ENCODE results near the gene NBPF9. TPM values are rescaled to one million over a fixed set of nuclear protein-coding genes. Genes with fewer than 3 reads are reported as not detected.
"Not testable (repeated sequence)": the region's sequence is repeated elsewhere in the genome, so short reads cannot be mapped to it uniquely, and the experiment has no call there.

Gene NBPF9, protein sequence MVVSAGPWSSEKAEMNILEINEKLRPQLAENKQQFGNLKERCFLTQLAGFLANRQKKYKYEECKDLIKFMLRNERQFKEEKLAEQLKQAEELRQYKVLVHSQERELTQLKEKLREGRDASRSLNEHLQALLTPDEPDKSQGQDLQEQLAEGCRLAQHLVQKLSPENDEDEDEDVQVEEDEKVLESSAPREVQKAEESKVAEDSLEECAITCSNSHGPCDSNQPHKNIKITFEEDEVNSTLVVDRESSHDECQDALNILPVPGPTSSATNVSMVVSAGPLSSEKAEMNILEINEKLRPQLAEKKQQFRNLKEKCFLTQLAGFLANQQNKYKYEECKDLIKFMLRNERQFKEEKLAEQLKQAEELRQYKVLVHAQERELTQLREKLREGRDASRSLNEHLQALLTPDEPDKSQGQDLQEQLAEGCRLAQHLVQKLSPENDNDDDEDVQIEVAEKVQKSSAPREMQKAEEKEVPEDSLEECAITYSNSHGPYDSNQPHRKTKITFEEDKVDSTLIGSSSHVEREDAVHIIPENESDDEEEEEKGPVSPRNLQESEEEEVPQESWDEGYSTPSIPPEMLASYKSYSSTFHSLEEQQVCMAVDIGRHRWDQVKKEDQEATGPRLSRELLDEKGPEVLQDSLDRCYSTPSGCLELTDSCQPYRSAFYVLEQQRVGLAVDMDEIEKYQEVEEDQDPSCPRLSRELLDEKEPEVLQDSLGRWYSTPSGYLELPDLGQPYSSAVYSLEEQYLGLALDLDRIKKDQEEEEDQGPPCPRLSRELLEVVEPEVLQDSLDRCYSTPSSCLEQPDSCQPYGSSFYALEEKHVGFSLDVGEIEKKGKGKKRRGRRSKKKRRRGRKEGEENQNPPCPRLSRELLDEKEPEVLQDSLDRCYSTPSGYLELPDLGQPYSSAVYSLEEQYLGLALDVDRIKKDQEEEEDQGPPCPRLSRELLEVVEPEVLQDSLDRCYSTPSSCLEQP (N-terminal part only)
- total RNA-seq = 12.5 TPM

DNA sequence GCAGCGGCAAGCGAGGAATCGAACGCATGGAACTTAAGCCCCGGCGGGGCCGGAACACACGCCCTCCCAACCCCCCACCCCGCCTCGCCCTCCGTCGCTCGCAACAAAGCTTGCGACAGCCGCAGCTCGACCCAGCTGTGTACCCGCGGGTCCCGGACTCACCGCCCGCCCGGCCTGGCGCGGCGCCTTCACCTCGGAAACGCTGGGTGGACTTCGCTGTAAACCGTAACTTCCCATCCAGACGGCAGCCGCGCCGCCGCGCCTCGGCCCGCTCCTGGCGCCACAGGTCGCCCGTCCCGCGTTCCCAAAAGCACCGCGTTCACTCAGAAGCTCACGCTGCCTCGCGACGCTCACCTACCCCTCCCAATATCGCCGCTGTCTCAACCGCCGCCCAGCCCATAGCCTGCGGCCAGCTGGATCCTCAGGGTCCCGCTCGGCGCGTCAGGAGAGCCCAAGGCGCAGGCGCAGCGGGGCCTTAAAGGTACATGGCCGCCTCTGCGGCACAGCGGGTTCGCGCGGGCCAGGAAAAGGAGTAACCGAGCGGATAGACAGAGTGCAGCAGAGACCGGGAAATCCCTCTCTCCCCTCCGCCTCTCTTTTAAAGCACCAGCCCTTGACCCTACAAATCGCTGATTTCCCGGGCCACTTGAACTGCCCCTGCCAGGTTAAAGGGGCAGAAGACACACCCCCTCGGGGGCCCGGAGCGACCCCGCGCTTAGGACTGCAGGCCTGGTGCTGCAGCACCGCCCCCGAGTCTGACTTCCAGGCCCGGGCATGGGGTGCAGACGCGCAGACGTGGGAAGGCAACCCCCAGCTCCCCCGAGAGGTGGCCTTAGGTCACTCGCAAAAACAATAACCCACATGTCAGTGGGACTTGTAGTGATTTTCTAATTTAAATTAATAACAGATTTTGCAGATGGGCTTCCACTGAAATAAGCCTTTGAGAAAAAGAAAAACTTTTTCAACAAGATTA, at the start of gene NBPF9:
Gene NBPF9, minus strand, starts transcription at position 443 of the 973 bp plus-strand sequence. CDS start 21,412 bp downstream, outside the sequence.
- not testable (repeated sequence) for H3K27me3 ChIP-seq (ENCODE audit: control insufficient read depth in 3 of 3, insufficient read depth in 3 of 3, low read length in 3 of 3); H3K9me3 ChIP-seq (ENCODE audit: control insufficient read depth in 3 of 3, low read length in 3 of 3); H3K4me1 ChIP-seq (ENCODE audit: control insufficient read depth in 3 of 3, insufficient read depth in 3 of 3, low read length in 3 of 3); H3K27ac ChIP-seq (ENCODE audit: low read depth, low read length); H3K36me3 ChIP-seq (ENCODE audit: control insufficient read depth in 3 of 3, insufficient read depth in 3 of 3, low read length in 3 of 3)
- Histone ChIP-seq H3K4me3 (ENCODE audit: low read length in 3 of 3) (peak within 1 kb of the TSS in 2 of 3 donors; percentile 29 to 46), H3K9ac (ENCODE audit: low read depth in 1 of 3, low read length in 3 of 3) (peak within 1 kb of the TSS in 1 of 3 donors; percentile 33)

DNA sequence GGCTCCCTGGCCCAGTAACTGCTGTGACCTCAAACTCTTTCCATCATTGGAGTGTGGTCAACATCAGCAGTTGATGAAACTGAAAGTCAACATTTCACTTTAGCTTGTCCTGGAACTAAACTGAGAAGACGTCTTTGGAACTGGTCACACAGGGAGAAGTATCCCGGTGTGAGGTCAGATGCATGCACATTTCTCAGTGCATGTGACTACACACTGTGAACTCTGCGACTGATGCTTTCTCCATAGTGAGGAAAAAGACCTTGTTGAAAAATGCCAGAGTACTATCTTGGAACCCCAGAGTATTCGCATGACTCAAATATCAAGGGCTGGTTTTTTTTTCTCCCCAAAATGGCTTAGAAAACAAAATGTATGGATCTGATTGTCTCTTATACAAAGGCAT, 46.6 kb upstream of the NBPF9 start:
- not testable (repeated sequence) for H3K27ac ChIP-seq (ENCODE audit: low read depth, low read length); H3K4me1 ChIP-seq (ENCODE audit: control insufficient read depth in 3 of 3, insufficient read depth in 3 of 3, low read length in 3 of 3)

DNA sequence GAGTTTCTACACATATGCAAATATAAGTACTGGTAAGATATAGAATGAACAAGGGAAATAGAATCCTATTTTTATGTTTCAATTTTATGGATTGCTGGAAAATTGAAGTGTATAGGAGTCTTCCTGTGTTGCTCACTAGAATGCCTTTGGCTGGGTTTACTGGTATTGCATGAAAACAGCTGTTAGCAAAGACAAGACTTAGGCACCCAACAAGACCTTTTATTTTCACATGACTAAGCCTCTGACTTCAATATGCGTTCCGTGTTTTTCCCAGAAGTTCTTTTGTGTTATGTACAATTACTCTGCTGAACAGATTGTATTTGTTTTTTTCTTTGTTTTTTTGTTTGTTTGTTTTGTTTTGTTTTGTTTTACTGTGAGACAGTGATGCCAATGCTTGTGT, 34.2 kb upstream of the NBPF9 start:
- not testable (repeated sequence) for H3K27me3 ChIP-seq (ENCODE audit: control insufficient read depth in 3 of 3, insufficient read depth in 3 of 3, low read length in 3 of 3); H3K4me3 ChIP-seq (ENCODE audit: low read length in 3 of 3); H3K9me3 ChIP-seq (ENCODE audit: control insufficient read depth in 3 of 3, low read length in 3 of 3); H3K4me1 ChIP-seq (ENCODE audit: control insufficient read depth in 3 of 3, insufficient read depth in 3 of 3, low read length in 3 of 3); H3K36me3 ChIP-seq (ENCODE audit: control insufficient read depth in 3 of 3, insufficient read depth in 3 of 3, low read length in 3 of 3); H3K27ac ChIP-seq (ENCODE audit: low read depth, low read length); H3K9ac ChIP-seq (ENCODE audit: low read depth in 1 of 3, low read length in 3 of 3)

More for the DNA sequence above, 46.6 kb upstream of the NBPF9 start:
- H3K4me3 ChIP-seq (ENCODE audit: low read length in 3 of 3); H3K27me3 ChIP-seq (ENCODE audit: control insufficient read depth in 3 of 3, insufficient read depth in 3 of 3, low read length in 3 of 3); H3K9me3 ChIP-seq (ENCODE audit: control insufficient read depth in 3 of 3, low read length in 3 of 3); H3K9ac ChIP-seq (ENCODE audit: low read depth in 1 of 3, low read length in 3 of 3); H3K36me3 ChIP-seq (ENCODE audit: control insufficient read depth in 3 of 3, insufficient read depth in 3 of 3, low read length in 3 of 3): not testable (repeated sequence)

DNA sequence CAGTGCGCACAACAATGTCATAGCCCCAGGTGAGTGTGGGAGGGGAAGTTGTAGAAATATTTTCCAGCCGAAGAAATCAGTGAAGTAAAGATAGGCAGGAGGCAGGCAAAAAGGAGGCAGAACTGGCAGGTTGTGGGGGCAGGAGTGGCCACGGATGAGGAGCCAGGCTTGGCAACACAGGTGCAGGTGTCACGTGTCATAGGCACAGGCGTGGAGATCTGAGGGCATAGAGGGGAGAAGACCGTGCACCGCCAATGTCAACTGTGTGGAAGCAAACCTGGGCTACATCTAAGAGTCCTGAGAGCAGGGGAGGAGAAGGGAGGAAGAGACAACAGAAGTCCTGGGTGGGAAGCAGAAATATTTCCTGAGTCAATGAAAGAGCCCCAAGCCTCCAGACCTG, 27.6 kb upstream of the NBPF9 start:
- H3K9ac ChIP-seq (ENCODE audit: low read depth in 1 of 3, low read length in 3 of 3); H3K4me1 ChIP-seq (ENCODE audit: control insufficient read depth in 3 of 3, insufficient read depth in 3 of 3, low read length in 3 of 3); H3K4me3 ChIP-seq (ENCODE audit: low read length in 3 of 3); H3K36me3 ChIP-seq (ENCODE audit: control insufficient read depth in 3 of 3, insufficient read depth in 3 of 3, low read length in 3 of 3); H3K9me3 ChIP-seq (ENCODE audit: control insufficient read depth in 3 of 3, low read length in 3 of 3); H3K27me3 ChIP-seq (ENCODE audit: control insufficient read depth in 3 of 3, insufficient read depth in 3 of 3, low read length in 3 of 3); H3K27ac ChIP-seq (ENCODE audit: low read depth, low read length): not testable (repeated sequence)

DNA sequence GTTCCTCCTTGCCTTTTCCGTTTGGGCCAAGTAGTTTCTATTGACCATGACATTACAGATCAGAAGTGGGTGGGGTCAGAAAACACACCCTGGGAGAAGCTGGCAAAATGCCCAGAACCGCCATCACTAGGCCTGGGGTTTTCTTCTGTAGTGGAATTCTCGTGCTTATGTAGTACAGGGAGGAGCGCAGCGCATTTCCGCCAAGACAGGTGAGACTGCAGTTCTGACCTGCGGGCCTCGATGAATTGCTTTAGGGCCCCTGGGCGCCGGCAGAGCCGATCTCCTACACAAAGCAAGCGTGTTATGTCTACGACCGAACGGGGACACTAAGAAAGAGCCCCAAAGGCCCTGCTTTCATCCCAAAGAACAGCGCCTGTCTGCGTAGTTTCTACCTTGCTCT, 25.9 kb upstream of the NBPF9 start:
- H3K36me3 ChIP-seq (ENCODE audit: control insufficient read depth in 3 of 3, insufficient read depth in 3 of 3, low read length in 3 of 3); H3K9me3 ChIP-seq (ENCODE audit: control insufficient read depth in 3 of 3, low read length in 3 of 3); H3K27me3 ChIP-seq (ENCODE audit: control insufficient read depth in 3 of 3, insufficient read depth in 3 of 3, low read length in 3 of 3); H3K4me3 ChIP-seq (ENCODE audit: low read length in 3 of 3); H3K9ac ChIP-seq (ENCODE audit: low read depth in 1 of 3, low read length in 3 of 3); H3K4me1 ChIP-seq (ENCODE audit: control insufficient read depth in 3 of 3, insufficient read depth in 3 of 3, low read length in 3 of 3); H3K27ac ChIP-seq (ENCODE audit: low read depth, low read length): not testable (repeated sequence)

DNA sequence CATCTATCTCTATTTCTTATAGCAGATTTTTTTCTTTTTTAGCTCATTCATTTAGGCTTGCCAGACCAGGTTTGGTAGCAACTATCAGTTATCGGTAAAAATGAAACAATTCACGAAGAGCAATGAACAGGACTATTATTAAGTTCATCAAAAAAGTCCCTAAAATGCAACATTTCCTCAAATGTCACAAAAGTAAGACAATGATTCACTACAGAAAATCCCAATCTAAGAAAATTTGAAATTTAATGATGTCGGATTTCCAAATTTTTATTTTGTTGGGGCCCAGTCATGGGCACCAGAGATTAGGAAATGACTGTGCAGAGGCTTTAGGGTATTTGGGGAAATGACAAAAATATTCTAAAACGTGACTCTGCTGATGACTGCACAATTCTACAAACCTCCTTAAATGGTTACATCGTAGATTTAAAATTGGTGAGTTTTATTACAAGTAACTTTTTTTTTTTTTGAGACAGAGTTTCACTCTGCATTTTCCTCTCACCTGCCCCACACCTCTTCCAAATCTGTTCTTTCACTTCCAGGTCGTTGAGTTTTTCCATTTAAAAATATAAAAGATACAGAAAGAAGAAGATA, 23.3 kb upstream of the NBPF9 start:
- not testable (repeated sequence) for H3K27me3 ChIP-seq (ENCODE audit: control insufficient read depth in 3 of 3, insufficient read depth in 3 of 3, low read length in 3 of 3); H3K4me1 ChIP-seq (ENCODE audit: control insufficient read depth in 3 of 3, insufficient read depth in 3 of 3, low read length in 3 of 3); H3K27ac ChIP-seq (ENCODE audit: low read depth, low read length); H3K9me3 ChIP-seq (ENCODE audit: control insufficient read depth in 3 of 3, low read length in 3 of 3); H3K4me3 ChIP-seq (ENCODE audit: low read length in 3 of 3); H3K9ac ChIP-seq (ENCODE audit: low read depth in 1 of 3, low read length in 3 of 3); H3K36me3 ChIP-seq (ENCODE audit: control insufficient read depth in 3 of 3, insufficient read depth in 3 of 3, low read length in 3 of 3)

DNA sequence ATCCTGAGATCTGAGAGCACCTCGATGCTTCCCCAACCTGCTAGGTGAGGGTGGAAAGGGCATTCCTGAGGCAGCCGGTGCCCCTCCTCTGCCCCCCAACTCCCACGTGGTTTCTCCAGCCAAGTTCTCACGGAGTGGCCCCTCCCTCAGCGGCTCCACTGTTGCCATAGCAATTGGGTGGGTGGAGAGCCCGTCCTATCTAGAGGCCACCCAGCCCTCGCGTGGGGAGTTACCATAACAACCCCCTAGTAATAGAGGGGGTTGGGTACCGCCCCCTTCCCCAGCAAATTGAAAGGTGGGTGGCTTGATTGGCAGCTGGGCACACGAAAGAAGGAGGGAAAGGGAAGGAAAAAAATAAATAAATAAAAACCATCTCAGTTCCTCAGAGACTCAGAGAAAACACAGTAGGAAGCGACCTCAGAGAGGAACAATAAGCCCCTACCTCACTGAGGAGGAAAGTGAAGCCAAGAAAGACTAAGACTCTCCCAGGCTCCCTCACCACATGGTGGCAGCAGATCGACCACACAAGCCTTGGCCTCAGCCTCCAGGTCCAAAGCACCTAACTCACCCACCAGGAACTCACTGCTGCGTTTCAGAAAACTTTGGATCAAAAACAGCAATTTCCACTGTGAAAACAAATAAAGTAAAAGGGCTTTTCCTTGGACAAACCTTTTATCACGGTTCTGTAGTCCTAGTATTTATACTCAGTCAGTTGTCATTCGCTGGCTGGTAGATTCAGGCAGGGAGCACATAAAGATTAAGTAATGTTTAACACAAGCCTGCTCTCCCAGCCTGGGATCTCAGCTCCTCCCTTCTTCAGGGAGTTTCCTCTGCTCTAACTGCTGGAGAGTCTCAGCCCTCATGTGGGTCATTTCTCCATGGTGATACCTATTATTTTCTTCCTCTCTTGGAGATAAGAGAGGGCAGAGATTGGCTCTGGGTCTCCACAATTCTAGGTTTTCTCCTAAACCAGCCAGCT, 20.9 kb upstream of the NBPF9 start:
- not testable (repeated sequence) for H3K9ac ChIP-seq (ENCODE audit: low read depth in 1 of 3, low read length in 3 of 3); H3K4me3 ChIP-seq (ENCODE audit: low read length in 3 of 3); H3K9me3 ChIP-seq (ENCODE audit: control insufficient read depth in 3 of 3, low read length in 3 of 3)

DNA sequence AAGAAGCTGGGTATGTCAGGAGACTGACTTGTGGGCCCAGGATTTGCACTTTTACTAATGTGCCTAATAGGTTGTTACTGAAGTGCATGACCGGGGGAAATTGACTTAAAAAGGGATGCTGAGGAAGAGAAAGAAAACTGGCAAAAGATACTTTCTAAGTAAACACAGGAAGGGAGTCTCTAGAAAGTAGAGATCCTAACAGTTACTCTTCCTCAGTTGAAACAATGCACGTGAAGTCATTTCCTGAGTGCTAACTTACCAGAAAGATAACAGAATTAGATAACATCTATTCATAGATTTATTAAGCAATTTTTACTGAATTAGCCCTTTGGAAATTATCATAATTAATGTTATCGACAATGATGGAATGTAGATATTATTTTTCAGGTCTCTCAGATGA, 9.5 kb upstream of the NBPF9 start:
- H3K9me3 ChIP-seq (ENCODE audit: control insufficient read depth in 3 of 3, low read length in 3 of 3); H3K27me3 ChIP-seq (ENCODE audit: control insufficient read depth in 3 of 3, insufficient read depth in 3 of 3, low read length in 3 of 3); H3K36me3 ChIP-seq (ENCODE audit: control insufficient read depth in 3 of 3, insufficient read depth in 3 of 3, low read length in 3 of 3); H3K9ac ChIP-seq (ENCODE audit: low read depth in 1 of 3, low read length in 3 of 3); H3K27ac ChIP-seq (ENCODE audit: low read depth, low read length); H3K4me1 ChIP-seq (ENCODE audit: control insufficient read depth in 3 of 3, insufficient read depth in 3 of 3, low read length in 3 of 3); H3K4me3 ChIP-seq (ENCODE audit: low read length in 3 of 3): not testable (repeated sequence)

More for the DNA sequence above, 20.9 kb upstream of the NBPF9 start:
- H3K4me1 ChIP-seq (ENCODE audit: control insufficient read depth in 3 of 3, insufficient read depth in 3 of 3, low read length in 3 of 3); H3K27me3 ChIP-seq (ENCODE audit: control insufficient read depth in 3 of 3, insufficient read depth in 3 of 3, low read length in 3 of 3); H3K36me3 ChIP-seq (ENCODE audit: control insufficient read depth in 3 of 3, insufficient read depth in 3 of 3, low read length in 3 of 3); H3K27ac ChIP-seq (ENCODE audit: low read depth, low read length): not testable (repeated sequence)
